ENCODE measurements around the gene OSBPL7. TPM values are rescaled to one million over a fixed set of nuclear protein-coding genes. Genes with fewer than 3 reads are reported as not detected.
"Not testable (repeated sequence)": the region's sequence is repeated elsewhere in the genome, so short reads cannot be mapped to it uniquely, and the experiment has no call there.

The OSBPL7 gene
- total and polyA plus RNA-seq, 8 donors: 7.9 to 330 (median 43.9) TPM

- peaks cover 0 to 68% (median 34%) of the 10 kb centered on the region in 3 donors for H3K27me3 ChIP-seq
- no peak overlapping the region for H3K27ac ChIP-seq
- H3K4me3 ChIP-seq: no peak overlapping the region
- H3K9me3 ChIP-seq: peaks cover 0 to 16% (median 10%) of the 10 kb centered on the region in 4 donors
- TF ChIP-seq CTCF (IDR thresholded peaks at IDR 0.05) (no peak), POLR2AphosphoS5 (IDR thresholded peaks at IDR 0.05) (no peak), POLR2A (IDR thresholded peaks at IDR 0.05) (no peak), EP300 (IDR thresholded peaks at IDR 0.05) (no peak)
- intact Hi-C loops (cut with DNase I; ENCODE audit: low total_unique reads): no loop called here
- peaks cover 0 to 4% (median 0%) of the 10 kb centered on the region in 4 donors for H3K4me1 ChIP-seq
- no peaks in the 10 kb centered on the region for H3K36me3 ChIP-seq
- 64 to 73% (median 66%) methylated on average over 4 of the region's 4 CpGs for WGBS, 5 donors
- DNase-seq: no peak
These were observed 47.3 kb downstream of the OSBPL7 start for GRCh38 chr17:47774331-47774730.

- DNase-seq; intact Hi-C loops (cut with DNase I; ENCODE audit: low total_unique reads); H3K27ac ChIP-seq; H3K4me1 ChIP-seq; H3K36me3 ChIP-seq; H3K4me3 ChIP-seq: not testable (repeated sequence)
- Histone ChIP-seq H3K27me3 (peaks cover 0 to 61% (median 34%) of the 10 kb centered on the region in 3 donors), H3K9me3 (peaks cover 0 to 16% (median 10%) of the 10 kb centered on the region in 4 donors)
- 90 to 92% (median 91%) methylated on average over 9 of the region's 9 CpGs for WGBS, 5 donors
These were observed 47.9 kb downstream of the OSBPL7 start for GRCh38 chr17:47773649-47774048.

- TF ChIP-seq EP300 (IDR thresholded peaks at IDR 0.05): no peak
- TF ChIP-seq POLR2AphosphoS5 (IDR thresholded peaks at IDR 0.05): no peak
- TF ChIP-seq CTCF (IDR thresholded peaks at IDR 0.05): no peak
- TF ChIP-seq POLR2A (IDR thresholded peaks at IDR 0.05): no peak
- Histone ChIP-seq H3K4me1 (no peaks in the 10 kb centered on the region), H3K9me3 (peaks cover 0 to 26% (median 22%) of the 10 kb centered on the region in 4 donors), H3K36me3 (no peaks in the 10 kb centered on the region), H3K27ac (no peak overlapping the region), H3K27me3 (peaks cover 0 to 7% (median 0%) of the 10 kb centered on the region in 3 donors), H3K4me3 (no peak overlapping the region)
- intact Hi-C loops (cut with DNase I; ENCODE audit: low total_unique reads): no loop called here
- 75 to 83% (median 77%) methylated on average over 3 of the region's 3 CpGs for WGBS, 5 donors
- DNase-seq: no peak
These were observed 57.5 kb downstream of the OSBPL7 start for GRCh38 chr17:47763913-47764582.

GRCh38 chr17:47762728-47763127 is 58.9 kb downstream of the OSBPL7 start:
- TF ChIP-seq POLR2AphosphoS5 (IDR thresholded peaks at IDR 0.05) (no peak), EP300 (IDR thresholded peaks at IDR 0.05) (no peak), POLR2A (IDR thresholded peaks at IDR 0.05) (no peak), CTCF (IDR thresholded peaks at IDR 0.05) (no peak)

More at GRCh38 chr17:47762728-47763127, 58.9 kb downstream of the OSBPL7 start:
- DNase-seq: no peak
- H3K36me3 ChIP-seq: no peaks in the 10 kb centered on the region
- peaks cover 0 to 26% (median 22%) of the 10 kb centered on the region in 4 donors for H3K9me3 ChIP-seq
- H3K27me3 ChIP-seq: peaks cover 0 to 7% (median 0%) of the 10 kb centered on the region in 3 donors
- no peak overlapping the region for H3K27ac ChIP-seq
- 80 to 100% (median 88%) methylated on average over 2 of the region's 2 CpGs for WGBS, 5 donors
- no peak overlapping the region for H3K4me3 ChIP-seq
- intact Hi-C loops (cut with DNase I; ENCODE audit: low total_unique reads): no loop called here
- no peaks in the 10 kb centered on the region for H3K4me1 ChIP-seq
